Measurements from ENCODE around the gene EPB41L2.

EPB41L2 gene

GRCh38 chr6:130863415-130864230 is 199.4 kb downstream of the EPB41L2 start:
- TF ChIP-seq, protein P1, sequence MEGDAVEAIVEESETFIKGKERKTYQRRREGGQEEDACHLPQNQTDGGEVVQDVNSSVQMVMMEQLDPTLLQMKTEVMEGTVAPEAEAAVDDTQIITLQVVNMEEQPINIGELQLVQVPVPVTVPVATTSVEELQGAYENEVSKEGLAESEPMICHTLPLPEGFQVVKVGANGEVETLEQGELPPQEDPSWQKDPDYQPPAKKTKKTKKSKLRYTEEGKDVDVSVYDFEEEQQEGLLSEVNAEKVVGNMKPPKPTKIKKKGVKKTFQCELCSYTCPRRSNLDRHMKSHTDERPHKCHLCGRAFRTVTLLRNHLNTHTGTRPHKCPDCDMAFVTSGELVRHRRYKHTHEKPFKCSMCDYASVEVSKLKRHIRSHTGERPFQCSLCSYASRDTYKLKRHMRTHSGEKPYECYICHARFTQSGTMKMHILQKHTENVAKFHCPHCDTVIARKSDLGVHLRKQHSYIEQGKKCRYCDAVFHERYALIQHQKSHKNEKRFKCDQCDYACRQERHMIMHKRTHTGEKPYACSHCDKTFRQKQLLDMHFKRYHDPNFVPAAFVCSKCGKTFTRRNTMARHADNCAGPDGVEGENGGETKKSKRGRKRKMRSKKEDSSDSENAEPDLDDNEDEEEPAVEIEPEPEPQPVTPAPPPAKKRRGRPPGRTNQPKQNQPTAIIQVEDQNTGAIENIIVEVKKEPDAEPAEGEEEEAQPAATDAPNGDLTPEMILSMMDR (IDR thresholded peaks at IDR 0.05; ENCODE audit: extremely low read depth, missing control alignments) = no peak
- DNase-seq (ENCODE audit: low spot score) = no peak

- TF ChIP-seq, protein P1 (IDR thresholded peaks at IDR 0.05; ENCODE audit: extremely low read depth, missing control alignments) = no peak
- DNase-seq (ENCODE audit: low spot score) = no peak
Measured at GRCh38 chr6:130862370-130862769, 200.7 kb downstream of the EPB41L2 start.

- TF ChIP-seq, protein P1 (IDR thresholded peaks at IDR 0.05; ENCODE audit: extremely low read depth, missing control alignments) = no peak
- DNase-seq (ENCODE audit: low spot score) = no peak
Measured at GRCh38 chr6:130859161-130859867, 203.7 kb downstream of the EPB41L2 start.

GRCh38 chr6:130858498-130859160 is 204.4 kb downstream of the EPB41L2 start:
- TF ChIP-seq, protein P1 (IDR thresholded peaks at IDR 0.05; ENCODE audit: extremely low read depth, missing control alignments) = no peak
- no peak for DNase-seq (ENCODE audit: low spot score)

- TF ChIP-seq, protein P1 (IDR thresholded peaks at IDR 0.05; ENCODE audit: extremely low read depth, missing control alignments) = no peak
- DNase-seq (ENCODE audit: low spot score) = no peak
Measured at GRCh38 chr6:130858054-130858453, 205.0 kb downstream of the EPB41L2 start.

GRCh38 chr6:130853555-130854183 is 209.4 kb downstream of the EPB41L2 start:
- TF ChIP-seq, protein P1 (IDR thresholded peaks at IDR 0.05; ENCODE audit: extremely low read depth, missing control alignments) = no peak
- no peak for DNase-seq (ENCODE audit: low spot score)

Measured in GM20000 (cell line).